OCI-LY7 (cell line): ENCODE results near the gene TMEM184A. TPM values are rescaled to one million over a fixed set of nuclear protein-coding genes. Genes with fewer than 3 reads are reported as not detected.

Experiments
- BruUV-seq: library from RNA; stranded (reverse); fragments of 400-500 nt; replicated peaks from 2 replicates; lab custom pipeline; 2021; lab: Mats Ljungman, UMichigan
- CTCF ChIA-PET: fragments of 300-600 bp; sonication (Branson Sonifier 250); formaldehyde crosslinking; loops from one replicate; lab custom pipeline; 2022; ENCODE audit warnings: antibody characterized with exemption; ENCODE audit not compliant: unreplicated experiment; lab: Charles Lee
- POLR2A ChIA-PET: fragments of 300-600 bp; sonication (Branson Sonifier 250); formaldehyde crosslinking; loops from one replicate; lab custom pipeline; 2022; ENCODE audit warnings: antibody characterized with exemption; lab: Charles Lee
- DNase-seq: peaks from one replicate; pipeline ENCODE4 v3.0.0-alpha.2; 2015; ENCODE audit warnings: low spot score
- H2AFZ ChIP-seq: fragments of 200-600 bp; sonication (generic), shearing (Covaris generic); 2 replicates; pipeline ENCODE4 v1.6.1; 2014; ENCODE audit warnings: mild to moderate bottlenecking, antibody characterized with exemption, low read length, moderate library complexity
- H3K27ac ChIP-seq: fragments of 200-600 bp; sonication (generic); 2 replicates; pipeline ENCODE4 v1.5.1; 2014; ENCODE audit warnings: mixed run types, low read depth, mild to moderate bottlenecking, moderate library complexity, low read length, inconsistent platforms; ENCODE audit not compliant: poor library complexity, severe bottlenecking
- H3K36me3 ChIP-seq: fragments of 200-600 bp; sonication (generic); 2 replicates; pipeline ENCODE4 v1.6.1; 2014; ENCODE audit warnings: mild to moderate bottlenecking, antibody characterized with exemption, low read length, moderate library complexity, mixed read lengths; ENCODE audit not compliant: insufficient read depth
- H3K4me1 ChIP-seq: fragments of 200-600 bp; sonication (generic); 2 replicates; pipeline ENCODE4 v1.5.1; 2014; ENCODE audit warnings: mild to moderate bottlenecking, low read length; ENCODE audit not compliant: insufficient read depth, poor library complexity, severe bottlenecking
- H3K4me2 ChIP-seq: fragments of 200-600 bp; sonication (generic); 2 replicates; pipeline ENCODE4 v1.6.1; 2014; ENCODE audit warnings: mild to moderate bottlenecking, low read length
- H3K4me3 ChIP-seq: fragments of 200-600 bp; sonication (generic); 2 replicates; pipeline ENCODE4 v1.5.1; 2014; ENCODE audit warnings: mild to moderate bottlenecking, low read depth, low read length; ENCODE audit not compliant: poor library complexity, severe bottlenecking
- H3K79me2 ChIP-seq: fragments of 200-600 bp; sonication (generic); 2 replicates; pipeline ENCODE4 v1.6.1; 2016; ENCODE audit warnings: low read depth, mild to moderate bottlenecking, low read length, moderate library complexity, mixed read lengths; ENCODE audit not compliant: insufficient read depth
- H3K9me2 ChIP-seq: fragments of 200-600 bp; sonication (generic); 2 replicates; pipeline ENCODE4 v1.6.1; 2016; ENCODE audit warnings: mild to moderate bottlenecking, low read length, mixed read lengths; ENCODE audit not compliant: insufficient read depth
- H3K9me3 ChIP-seq: fragments of 200-600 bp; sonication (generic); 2 replicates; pipeline ENCODE4 v1.6.1; 2014; ENCODE audit warnings: mild to moderate bottlenecking, mixed run types, low read length, mixed read lengths
- H4K20me1 ChIP-seq: fragments of 200-600 bp; sonication (generic); 2 replicates; pipeline ENCODE4 v1.6.1; 2014; ENCODE audit warnings: mild to moderate bottlenecking, antibody characterized with exemption, low read length, moderate library complexity, mixed read lengths; ENCODE audit not compliant: insufficient read depth
- EZH2phosphoT487 ChIP-seq: fragments of 200-600 bp; sonication (generic); IDR thresholded peaks from 2 replicates; pipeline ENCODE4 v1.6.1; 2018; ENCODE audit warnings: low read depth, borderline replicate concordance, mild to moderate bottlenecking, mixed run types, antibody characterized with exemption, low read length, moderate library complexity, mixed read lengths
- intact Hi-C: fragments of 100-400 bp; cut with micrococcal nuclease; formaldehyde crosslinking; loops from one replicate; pipeline ENCODE4 v1.10.0; 2022; ENCODE audit not compliant: unreplicated experiment
- total RNA-seq, 2 experiments: library from RNA; depleted of rRNA in 1 of 2; stranded (reverse); fragments of >200 nt in 1 of 2; shearing (Covaris generic) in 1 of 2; gene quantifications; 2 replicates each; pipeline ENCODE4 v1.2.3, GENCODE V29; 2014 to 2022
- TF ChIP-seq, protein P1 (sequence below): fragments of 200-600 bp; sonication (generic); conservative IDR thresholded peaks from 2 replicates; pipeline ENCODE4 v1.5.1; 2014; ENCODE audit warnings: mild to moderate bottlenecking, antibody characterized with exemption, low read length, moderate library complexity, mixed read lengths

The TMEM184A gene
- total RNA-seq, 2 experiments from 2014 or later = 0.19 TPM; not detected in 1

DNA sequence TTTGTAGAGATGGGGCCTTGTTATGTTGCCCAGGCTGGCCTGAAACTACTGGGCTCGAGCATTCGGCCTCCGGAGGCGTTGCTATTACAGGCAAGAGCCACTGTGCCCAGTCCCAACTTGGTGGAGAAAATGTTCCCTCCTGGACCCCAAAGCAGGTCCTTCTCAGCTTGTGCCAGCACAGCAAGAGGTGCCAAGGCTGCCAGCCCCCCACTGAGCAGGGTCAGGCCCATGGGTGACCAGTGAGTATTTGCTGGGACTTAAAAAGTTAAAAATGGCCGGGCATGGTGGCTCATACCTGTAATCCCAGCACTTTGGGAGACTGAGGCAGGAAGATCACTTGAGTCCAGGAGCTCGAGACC is 20.9 kb downstream of the TMEM184A start:
- TF ChIP-seq EZH2phosphoT487 = no peak
- TF ChIP-seq, protein P1, sequence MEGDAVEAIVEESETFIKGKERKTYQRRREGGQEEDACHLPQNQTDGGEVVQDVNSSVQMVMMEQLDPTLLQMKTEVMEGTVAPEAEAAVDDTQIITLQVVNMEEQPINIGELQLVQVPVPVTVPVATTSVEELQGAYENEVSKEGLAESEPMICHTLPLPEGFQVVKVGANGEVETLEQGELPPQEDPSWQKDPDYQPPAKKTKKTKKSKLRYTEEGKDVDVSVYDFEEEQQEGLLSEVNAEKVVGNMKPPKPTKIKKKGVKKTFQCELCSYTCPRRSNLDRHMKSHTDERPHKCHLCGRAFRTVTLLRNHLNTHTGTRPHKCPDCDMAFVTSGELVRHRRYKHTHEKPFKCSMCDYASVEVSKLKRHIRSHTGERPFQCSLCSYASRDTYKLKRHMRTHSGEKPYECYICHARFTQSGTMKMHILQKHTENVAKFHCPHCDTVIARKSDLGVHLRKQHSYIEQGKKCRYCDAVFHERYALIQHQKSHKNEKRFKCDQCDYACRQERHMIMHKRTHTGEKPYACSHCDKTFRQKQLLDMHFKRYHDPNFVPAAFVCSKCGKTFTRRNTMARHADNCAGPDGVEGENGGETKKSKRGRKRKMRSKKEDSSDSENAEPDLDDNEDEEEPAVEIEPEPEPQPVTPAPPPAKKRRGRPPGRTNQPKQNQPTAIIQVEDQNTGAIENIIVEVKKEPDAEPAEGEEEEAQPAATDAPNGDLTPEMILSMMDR = no peak
- Histone ChIP-seq H3K9me2 (no peaks in the 10 kb centered on the region), H3K36me3 (peaks cover 42% of the 10 kb centered on the region), H4K20me1 (peaks cover 9% of the 10 kb centered on the region), H3K27ac (no peak overlapping the region), H2AFZ (no peak overlapping the region), H3K4me1 (peaks cover 26% of the 10 kb centered on the region), H3K4me3 (no peak overlapping the region), H3K9me3 (no peaks in the 10 kb centered on the region), H3K79me2 (peaks cover 47% of the 10 kb centered on the region), H3K4me2 (no peak overlapping the region)
- ChIA-PET POLR2A (no interaction called here), CTCF (no interaction called here)
- DNase-seq = no peak
- no TSS peak for BruUV-seq
- intact Hi-C loops = no loop called here

DNA sequence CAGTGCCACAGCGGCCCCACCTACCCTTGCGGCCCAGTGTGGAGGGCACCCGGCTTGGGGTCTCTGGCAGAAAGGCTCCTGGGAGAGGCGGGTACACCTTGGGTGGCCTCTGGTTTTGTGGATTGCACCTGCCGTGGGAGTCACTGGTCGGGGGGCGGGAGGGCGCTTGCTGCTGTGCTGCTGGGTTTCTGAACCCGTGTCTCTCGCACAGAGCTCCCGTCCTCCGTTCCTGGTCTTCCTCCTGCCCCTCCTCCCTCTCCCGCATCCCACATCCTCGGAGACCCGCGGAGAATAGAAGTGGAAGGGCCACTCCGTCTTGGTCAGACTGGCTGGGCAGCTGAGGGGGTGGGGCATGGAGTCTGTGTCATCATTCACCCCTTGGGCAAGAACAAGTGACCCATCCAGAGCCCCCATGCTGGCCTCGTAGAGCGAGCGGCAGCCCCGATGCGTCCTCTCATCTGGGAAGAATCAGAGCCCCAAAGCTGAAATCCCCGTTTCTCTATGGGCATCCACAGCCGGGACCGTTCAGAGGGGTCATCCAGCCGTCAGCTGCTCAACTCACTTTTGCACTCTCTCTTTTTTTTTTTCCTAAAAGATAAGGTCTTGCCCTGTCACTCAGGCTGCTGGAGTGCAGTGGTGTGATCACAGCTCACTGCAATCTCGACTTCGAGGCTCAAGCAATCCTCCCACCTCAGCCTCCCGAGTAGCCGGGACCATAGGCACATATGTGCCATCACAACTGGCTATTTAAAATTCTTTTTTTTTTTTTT is 21.5 kb downstream of the TMEM184A start:
- CTCF ChIA-PET = no interaction called here
- Histone ChIP-seq H4K20me1 (peaks cover 9% of the 10 kb centered on the region), H3K36me3 (peaks cover 37% of the 10 kb centered on the region), H2AFZ (no peak overlapping the region), H3K9me3 (no peaks in the 10 kb centered on the region), H3K4me2 (no peak overlapping the region), H3K9me2 (no peaks in the 10 kb centered on the region), H3K4me3 (no peak overlapping the region), H3K4me1 (peaks cover 32% of the 10 kb centered on the region), H3K79me2 (peaks cover 48% of the 10 kb centered on the region), H3K27ac (no peak overlapping the region)
- intact Hi-C loops = no loop called here
- no peak for DNase-seq
- BruUV-seq = no TSS peak
- POLR2A ChIA-PET = no interaction called here
- TF ChIP-seq EZH2phosphoT487 = no peak
- TF ChIP-seq, protein P1 = no peak
